Suprapubic skin (tissue), 4 donors: ENCODE results near the gene ZMAT5. TPM values are rescaled to one million over a fixed set of nuclear protein-coding genes. Genes with fewer than 3 reads are reported as not detected.

Experiments
- DNase-seq, 2 donors: peaks; one replicate each; pipeline ENCODE4 v3.0.0-alpha.2; 2019; ENCODE audit warnings: low spot score in 2 of 2
- H3K27ac ChIP-seq: fragments of 200-600 bp; sonication (generic); one replicate; pipeline ENCODE4 v1.5.1; 2019
- H3K27me3 ChIP-seq: fragments of 200-600 bp; sonication (generic); one replicate; pipeline ENCODE4 v1.5.1; 2019
- H3K36me3 ChIP-seq: fragments of 200-600 bp; sonication (generic); one replicate; pipeline ENCODE4 v1.5.1; 2019
- H3K4me1 ChIP-seq: fragments of 200-600 bp; sonication (generic); one replicate; pipeline ENCODE4 v1.5.1; 2019
- H3K4me3 ChIP-seq: fragments of 200-600 bp; sonication (generic); one replicate; pipeline ENCODE4 v1.5.1; 2019; ENCODE audit warnings: mild to moderate bottlenecking
- H3K9me3 ChIP-seq: fragments of 200-600 bp; sonication (generic); one replicate; pipeline ENCODE4 v1.5.1; 2019
- EP300 ChIP-seq: sonication (generic); formaldehyde crosslinking; IDR thresholded peaks from one replicate; pipeline ENCODE4 v1.6.1; 2017; ENCODE audit warnings: antibody characterized with exemption
- POLR2A ChIP-seq, 2 donors: fragments of 450-650 bp; IDR thresholded peaks; one replicate each; pipeline ENCODE4 v1.6.1; 2017; ENCODE audit warnings: antibody characterized with exemption in 2 of 2, mild to moderate bottlenecking in 2 of 2, moderate library complexity in 2 of 2
- POLR2AphosphoS5 ChIP-seq, 3 donors: sonication (generic); formaldehyde crosslinking; IDR thresholded peaks; one replicate each; pipeline ENCODE4 v1.6.1; 2017; ENCODE audit warnings: antibody characterized with exemption in 3 of 3
- WGBS: methylation state at CpG from one replicate; pipeline ENCODE4 v1.1.5; 2018; 5-methylcytosine and 5-hydroxymethylcytosine counted together
- total RNA-seq, 4 donors: library from RNA; depleted of rRNA; stranded (reverse); fragments of >200 nt; gene quantifications; one replicate each; pipeline ENCODE4 v1.1.0, GENCODE V29; 2016
- TF ChIP-seq, protein P1 (sequence below), 2 donors: fragments of 200-600 bp in 1 of 2; fragments of 450-650 bp in 1 of 2; sonication (generic) in 1 of 2; IDR thresholded peaks; one replicate each; pipeline ENCODE4 v1.5.1; 2016 to 2019; ENCODE audit warnings: antibody characterized with exemption in 2 of 2, mild to moderate bottlenecking in 1 of 2, moderate library complexity in 1 of 2

The ZMAT5 gene
- total RNA-seq, 4 donors from 2014 or later, result 16.3 to 28.2 (median 23.1) TPM

GRCh38 chr22:29712119-29712518 is 54.7 kb downstream of the ZMAT5 start:
- Histone ChIP-seq H3K27ac (no peak overlapping the region), H3K27me3 (peaks cover 53% of the 10 kb centered on the region), H3K36me3 (no peaks in the 10 kb centered on the region), H3K4me1 (no peaks in the 10 kb centered on the region), H3K4me3 (no peak overlapping the region), H3K9me3 (no peaks in the 10 kb centered on the region)
- no peak for TF ChIP-seq POLR2A (IDR thresholded peaks at IDR 0.05)
- no peak for TF ChIP-seq POLR2AphosphoS5 (IDR thresholded peaks at IDR 0.05)
- TF ChIP-seq EP300, result no peak
- TF ChIP-seq, protein P1, sequence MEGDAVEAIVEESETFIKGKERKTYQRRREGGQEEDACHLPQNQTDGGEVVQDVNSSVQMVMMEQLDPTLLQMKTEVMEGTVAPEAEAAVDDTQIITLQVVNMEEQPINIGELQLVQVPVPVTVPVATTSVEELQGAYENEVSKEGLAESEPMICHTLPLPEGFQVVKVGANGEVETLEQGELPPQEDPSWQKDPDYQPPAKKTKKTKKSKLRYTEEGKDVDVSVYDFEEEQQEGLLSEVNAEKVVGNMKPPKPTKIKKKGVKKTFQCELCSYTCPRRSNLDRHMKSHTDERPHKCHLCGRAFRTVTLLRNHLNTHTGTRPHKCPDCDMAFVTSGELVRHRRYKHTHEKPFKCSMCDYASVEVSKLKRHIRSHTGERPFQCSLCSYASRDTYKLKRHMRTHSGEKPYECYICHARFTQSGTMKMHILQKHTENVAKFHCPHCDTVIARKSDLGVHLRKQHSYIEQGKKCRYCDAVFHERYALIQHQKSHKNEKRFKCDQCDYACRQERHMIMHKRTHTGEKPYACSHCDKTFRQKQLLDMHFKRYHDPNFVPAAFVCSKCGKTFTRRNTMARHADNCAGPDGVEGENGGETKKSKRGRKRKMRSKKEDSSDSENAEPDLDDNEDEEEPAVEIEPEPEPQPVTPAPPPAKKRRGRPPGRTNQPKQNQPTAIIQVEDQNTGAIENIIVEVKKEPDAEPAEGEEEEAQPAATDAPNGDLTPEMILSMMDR (IDR thresholded peaks at IDR 0.05), result no peak
- WGBS, result 84% methylated on average over 2 of the region's 2 CpGs
- DNase-seq, result no peak

GRCh38 chr22:29710922-29711593 is 55.7 kb downstream of the ZMAT5 start:
- 65% methylated on average over 10 of the region's 18 CpGs for WGBS
- no peak overlapping the region for H3K27ac ChIP-seq
- no peaks in the 10 kb centered on the region for H3K36me3 ChIP-seq
- DNase-seq, result no peak
- no peaks in the 10 kb centered on the region for H3K9me3 ChIP-seq
- H3K27me3 ChIP-seq, result peaks cover 58% of the 10 kb centered on the region
- TF ChIP-seq POLR2AphosphoS5 (IDR thresholded peaks at IDR 0.05) (no peak), POLR2A (IDR thresholded peaks at IDR 0.05) (no peak), EP300 (no peak)
- no peak overlapping the region for H3K4me3 ChIP-seq
- H3K4me1 ChIP-seq, result no peaks in the 10 kb centered on the region

DNA sequence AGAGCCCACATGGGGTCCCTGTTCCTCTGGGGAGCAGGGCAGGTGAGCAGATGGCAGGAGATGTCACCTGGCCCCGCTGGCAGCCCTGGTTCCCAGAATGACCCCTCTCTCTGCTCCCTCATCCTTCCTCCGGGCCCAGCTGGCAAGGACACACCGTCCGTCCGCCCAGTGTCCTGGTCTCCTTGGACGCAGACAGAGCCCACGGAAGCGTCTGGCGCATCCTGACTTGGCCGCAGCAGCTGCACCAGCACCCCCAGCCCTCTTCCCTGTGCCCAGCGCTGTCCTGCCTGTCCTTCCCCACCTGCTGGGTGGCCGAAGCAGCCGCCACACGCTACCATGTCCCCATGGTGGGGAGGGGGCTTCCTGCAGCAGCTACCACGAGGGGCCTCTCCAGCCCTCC is 56.6 kb downstream of the ZMAT5 start:
- Histone ChIP-seq H3K36me3 (no peaks in the 10 kb centered on the region), H3K27ac (no peak overlapping the region), H3K4me3 (no peak overlapping the region), H3K9me3 (no peaks in the 10 kb centered on the region), H3K27me3 (peaks cover 55% of the 10 kb centered on the region), H3K4me1 (no peaks in the 10 kb centered on the region)
- WGBS, result 72% methylated on average over 15 of the region's 15 CpGs
- TF ChIP-seq POLR2AphosphoS5 (IDR thresholded peaks at IDR 0.05) (no peak), POLR2A (IDR thresholded peaks at IDR 0.05) (no peak), EP300 (no peak)
- TF ChIP-seq, protein P1 (IDR thresholded peaks at IDR 0.05), result no peak
- DNase-seq, result no peak

GRCh38 chr22:29707471-29707870 is 59.3 kb downstream of the ZMAT5 start:
- 96% methylated on average over 5 of the region's 5 CpGs for WGBS
- Histone ChIP-seq H3K36me3 (no peaks in the 10 kb centered on the region), H3K4me3 (no peak overlapping the region), H3K4me1 (peaks cover 10% of the 10 kb centered on the region), H3K27me3 (peaks cover 41% of the 10 kb centered on the region), H3K9me3 (no peaks in the 10 kb centered on the region), H3K27ac (no peak overlapping the region)
- no peak for TF ChIP-seq POLR2A (IDR thresholded peaks at IDR 0.05)
- TF ChIP-seq, protein P1 (IDR thresholded peaks at IDR 0.05), result no peak
- no peak for TF ChIP-seq EP300
- TF ChIP-seq POLR2AphosphoS5 (IDR thresholded peaks at IDR 0.05), result no peak
- DNase-seq, result no peak

DNA sequence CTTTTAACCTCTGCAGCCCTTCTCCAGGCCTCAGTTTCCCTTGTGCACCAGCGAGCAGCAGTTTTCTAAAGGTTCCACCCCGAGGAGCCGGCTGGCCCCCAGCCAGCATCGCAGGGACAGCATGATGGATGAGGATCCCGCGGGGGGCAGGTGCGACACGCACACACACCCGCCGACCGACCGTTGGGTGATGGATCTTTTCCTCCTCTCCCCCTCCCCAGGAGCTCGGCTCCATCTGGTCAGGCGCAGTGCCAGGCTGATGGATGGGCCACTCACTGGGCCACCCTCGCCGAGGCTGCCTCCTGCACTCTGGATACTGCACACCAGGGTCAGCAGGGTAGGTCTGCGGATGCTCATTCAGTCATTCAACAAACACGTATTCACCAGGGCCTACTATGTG is 59.8 kb downstream of the ZMAT5 start:
- Histone ChIP-seq H3K27me3 (peaks cover 40% of the 10 kb centered on the region), H3K9me3 (no peaks in the 10 kb centered on the region), H3K36me3 (no peaks in the 10 kb centered on the region), H3K4me1 (peaks cover 14% of the 10 kb centered on the region), H3K27ac (no peak overlapping the region), H3K4me3 (no peak overlapping the region)
- TF ChIP-seq EP300 (no peak), POLR2A (IDR thresholded peaks at IDR 0.05) (no peak), POLR2AphosphoS5 (IDR thresholded peaks at IDR 0.05) (no peak)
- TF ChIP-seq, protein P1 (IDR thresholded peaks at IDR 0.05), result no peak
- 54% methylated on average over 13 of the region's 18 CpGs for WGBS
- no peak for DNase-seq

DNA sequence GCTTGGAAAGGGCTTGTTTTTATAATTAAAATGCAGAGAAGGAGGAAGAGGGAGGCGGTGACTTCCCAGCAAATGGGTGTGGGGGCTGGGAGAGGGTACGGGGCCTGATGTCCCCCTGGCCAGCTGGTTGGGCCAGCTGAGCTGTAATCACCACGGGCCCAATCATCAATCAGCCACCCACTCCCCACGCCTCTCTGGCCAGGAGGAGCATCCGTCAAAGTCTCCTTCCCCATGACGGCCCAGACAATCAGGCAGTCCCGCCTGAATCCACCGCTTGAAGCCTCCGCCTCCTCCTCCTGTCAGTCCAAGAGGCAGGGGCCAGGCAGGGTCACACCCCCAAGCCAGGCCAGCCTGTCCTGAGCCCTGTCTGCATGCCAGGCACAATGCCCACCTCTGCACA is 60.3 kb downstream of the ZMAT5 start:
- WGBS, result 21% methylated on average over 3 of the region's 9 CpGs
- H3K9me3 ChIP-seq, result no peaks in the 10 kb centered on the region

More for the DNA sequence above, 60.3 kb downstream of the ZMAT5 start:
- H3K27ac ChIP-seq, result no peak overlapping the region
- H3K36me3 ChIP-seq, result no peaks in the 10 kb centered on the region
- TF ChIP-seq POLR2AphosphoS5 (IDR thresholded peaks at IDR 0.05) (no peak), POLR2A (IDR thresholded peaks at IDR 0.05) (no peak), EP300 (no peak)
- TF ChIP-seq, protein P1 (IDR thresholded peaks at IDR 0.05), result no peak
- peaks cover 40% of the 10 kb centered on the region for H3K27me3 ChIP-seq
- H3K4me1 ChIP-seq, result peaks cover 19% of the 10 kb centered on the region
- DNase-seq, result no peak
- H3K4me3 ChIP-seq, result no peak overlapping the region
